GM12872 (cell line): ENCODE data around the gene DDX1.

Experiments used
- CTCF ChIP-seq: IDR thresholded peaks from 3 replicates; pipeline ENCODE4 v1.5.1; 2011; ENCODE audit warnings: low read depth, mild to moderate bottlenecking, low read length, moderate library complexity; ENCODE audit not compliant: insufficient read depth

The DDX1 gene

GRCh38 chr2:15553519-15553918 is 38.1 kb upstream of the DDX1 start:
- TF ChIP-seq CTCF: no peak

GRCh38 chr2:15553951-15554350 is 37.7 kb upstream of the DDX1 start:
- TF ChIP-seq CTCF: no peak

GRCh38 chr2:15554525-15555218 is 37.0 kb upstream of the DDX1 start:
- TF ChIP-seq CTCF: no peak

GRCh38 chr2:15555760-15556193 is 35.9 kb upstream of the DDX1 start:
- TF ChIP-seq CTCF: no peak

GRCh38 chr2:15556311-15556930 is 35.2 kb upstream of the DDX1 start:
- no peak for TF ChIP-seq CTCF

- TF ChIP-seq CTCF: no peak
These were observed 33.8 kb upstream of the DDX1 start for GRCh38 chr2:15557887-15558311.

- no peak for TF ChIP-seq CTCF
These were observed 32.1 kb upstream of the DDX1 start for GRCh38 chr2:15559379-15560139.
